SIG-M5 treated with dmso at 0.1 percent for 504 hours (cell line): Measurements from ENCODE around the gene PSPH.

Experiments used
- DNase-seq: peaks from one replicate; lab custom pipeline; 2025; ENCODE audit not compliant: unreplicated experiment; lab: John Stamatoyannopoulos, UW

The PSPH gene

GRCh38 chr7:56007167-56007652 is 44.0 kb downstream of the PSPH start:
- DNase-seq, result no peak

- no peak for DNase-seq
Measured at GRCh38 chr7:56003749-56004148, 47.5 kb downstream of the PSPH start.

- no peak for DNase-seq
Measured at GRCh38 chr7:55996856-55997500, 54.3 kb downstream of the PSPH start.

- DNase-seq, result no peak
Measured at GRCh38 chr7:55992346-55992745, 58.9 kb downstream of the PSPH start.

- DNase-seq, result no peak
Measured at GRCh38 chr7:55983537-55983936, 67.7 kb downstream of the PSPH start.

- DNase-seq, result no peak
Measured at GRCh38 chr7:55980266-55980665, 71.0 kb downstream of the PSPH start.

GRCh38 chr7:55977831-55978230 is 73.4 kb downstream of the PSPH start:
- no peak for DNase-seq

- DNase-seq, result no peak
Measured at GRCh38 chr7:55975988-55976633, 75.1 kb downstream of the PSPH start.

GRCh38 chr7:55973747-55974250 is 77.4 kb downstream of the PSPH start:
- DNase-seq, result no peak

GRCh38 chr7:55970978-55971377 is 80.3 kb downstream of the PSPH start:
- no peak for DNase-seq

- DNase-seq, result no peak
Measured at GRCh38 chr7:55970561-55970960, 80.7 kb downstream of the PSPH start.

- DNase-seq, result no peak
Measured at GRCh38 chr7:55969391-55969790, 81.9 kb downstream of the PSPH start.

GRCh38 chr7:55966851-55967250 is 84.4 kb downstream of the PSPH start:
- DNase-seq, result no peak

- no peak for DNase-seq
Measured at GRCh38 chr7:55965805-55966421, 85.3 kb downstream of the PSPH start.

- peak; percentile 48 for DNase-seq
Measured at GRCh38 chr7:55965100-55965470, 86.2 kb downstream of the PSPH start.

- peak; percentile 33 for DNase-seq
Measured at GRCh38 chr7:55964261-55965099, 86.8 kb downstream of the PSPH start, which contains the start of gene NIPSNAP2. NIPSNAP2 (plus strand) TSS chr7:55964585; CDS start chr7:55964610, 25 bp downstream.

GRCh38 chr7:55963584-55964168 is 87.6 kb downstream of the PSPH start:
- DNase-seq, result no peak

GRCh38 chr7:55962014-55962413 is 89.2 kb downstream of the PSPH start:
- DNase-seq, result no peak
